GM23338 (cell line): ENCODE measurements around the gene ARHGEF3. TPM values are rescaled to one million over a fixed set of nuclear protein-coding genes. Genes with fewer than 3 reads are reported as not detected.

ENCODE experiments used
- ATAC-seq: fragments of 200-7000 bp; cut with Tn5 transposase; 3 replicates; pipeline ENCODE4 v1.9.1; 2020
- DNase-seq: peaks from one replicate; pipeline ENCODE4 v3.0.0-alpha.2; 2015; ENCODE audit warnings: low spot score
- H2AFZ ChIP-seq: fragments of 200-600 bp; sonication (generic); 2 replicates; pipeline ENCODE4 v1.8.0; 2016; ENCODE audit warnings: antibody characterized with exemption, mild to moderate bottlenecking, moderate library complexity
- H3F3A ChIP-seq: fragments of 200-600 bp; sonication (generic); replicated peaks from 2 replicates; pipeline ENCODE4 v1.8.0; 2017; ENCODE audit warnings: antibody characterized with exemption, mixed run types, low read depth
- H3K27ac ChIP-seq: fragments of 200-600 bp; sonication (generic); 2 replicates; pipeline ENCODE4 v1.6.1; 2016; ENCODE audit warnings: low read depth
- H3K27me3 ChIP-seq: fragments of 200-600 bp; sonication (generic); 2 replicates; pipeline ENCODE4 v1.8.0; 2016; ENCODE audit warnings: mild to moderate bottlenecking, mixed run types, moderate library complexity; ENCODE audit not compliant: insufficient read depth
- H3K36me3 ChIP-seq: fragments of 200-600 bp; sonication (generic); 2 replicates; pipeline ENCODE4 v1.8.0; 2016; ENCODE audit warnings: mild to moderate bottlenecking; ENCODE audit not compliant: insufficient read depth
- H3K4me1 ChIP-seq: fragments of 200-600 bp; sonication (generic); 2 replicates; pipeline ENCODE4 v1.8.0; 2016; ENCODE audit warnings: mild to moderate bottlenecking, moderate library complexity; ENCODE audit not compliant: insufficient read depth
- H3K4me2 ChIP-seq: fragments of 200-600 bp; sonication (generic); 2 replicates; pipeline ENCODE4 v1.7.1; 2017; ENCODE audit warnings: mixed run types
- H3K4me3 ChIP-seq: fragments of 200-600 bp; sonication (generic); 2 replicates; pipeline ENCODE4 v1.6.1; 2016; ENCODE audit warnings: mixed run types
- H3K79me2 ChIP-seq: fragments of 200-600 bp; sonication (generic); replicated peaks from 2 replicates; pipeline ENCODE4 v1.8.0; 2017; ENCODE audit warnings: mild to moderate bottlenecking; ENCODE audit not compliant: insufficient read depth
- H3K9me2 ChIP-seq: fragments of 200-600 bp; sonication (generic); 2 replicates; pipeline ENCODE4 v1.8.0; 2017; ENCODE audit not compliant: insufficient read depth
- H4K20me1 ChIP-seq: fragments of 200-600 bp; sonication (generic); replicated peaks from 2 replicates; pipeline ENCODE4 v1.8.0; 2017; ENCODE audit warnings: mild to moderate bottlenecking; ENCODE audit not compliant: insufficient read depth
- H3K27ac Mint-ChIP-seq: 2 replicates; pipeline ENCODE4 v1.8.0; 2020; ENCODE audit warnings: inconsistent platforms, mild to moderate bottlenecking, moderate library complexity, mixed read lengths
- H3K27me3 Mint-ChIP-seq: 3 replicates; pipeline ENCODE4 v1.8.0; 2022; ENCODE audit warnings: low read depth, mild to moderate bottlenecking, moderate library complexity, mixed read lengths, inconsistent platforms; ENCODE audit not compliant: insufficient read depth, poor library complexity
- H3K36me3 Mint-ChIP-seq: 3 replicates; pipeline ENCODE4 v1.8.0; 2021; ENCODE audit warnings: low read depth, mild to moderate bottlenecking, inconsistent platforms, moderate library complexity, mixed read lengths
- H3K4me1 Mint-ChIP-seq: 3 replicates; pipeline ENCODE4 v1.8.0; 2020; ENCODE audit warnings: mild to moderate bottlenecking, inconsistent platforms, mixed read lengths
- H3K4me3 Mint-ChIP-seq: 3 replicates; pipeline ENCODE4 v1.8.0; 2021; ENCODE audit warnings: moderate library complexity, mild to moderate bottlenecking, inconsistent platforms, mixed read lengths
- H3K9me3 Mint-ChIP-seq: 3 replicates; pipeline ENCODE4 v1.8.0; 2020; ENCODE audit warnings: moderate library complexity, mild to moderate bottlenecking, inconsistent platforms, mixed read lengths
- CREB1 ChIP-seq: fragments of 250-450 bp; sonication (Bioruptor Pico); IDR thresholded peaks from 2 replicates; pipeline ENCODE4 v1.5.0; 2020; ENCODE audit warnings: low read depth, mild to moderate bottlenecking, moderate library complexity
- CTCF ChIP-seq, 2 experiments: fragments of 200-600 bp in 1 of 2; sonication (generic) in 1 of 2; conservative IDR thresholded peaks; 2 replicates each; pipeline versions ENCODE4 v1.5.1 to v1.6.1; 2016 to 2017; ENCODE audit warnings: antibody characterized with exemption in 2 of 2, low read depth in 2 of 2, mild to moderate bottlenecking in 2 of 2, moderate library complexity in 1 of 2
- ETS1 ChIP-seq: IDR thresholded peaks from 2 replicates; pipeline ENCODE4 v1.6.1; 2016; ENCODE audit warnings: antibody characterized with exemption
- REST ChIP-seq: IDR thresholded peaks from one replicate; pipeline ENCODE4 v1.6.1; 2018; ENCODE audit warnings: antibody characterized with exemption; ENCODE audit not compliant: unreplicated experiment
- STAT1 ChIP-seq: IDR thresholded peaks from one replicate; pipeline ENCODE4 v1.6.1; 2016; ENCODE audit warnings: antibody characterized with exemption; ENCODE audit not compliant: unreplicated experiment
- ZNF114 ChIP-seq: fragments of 250-450 bp; sonication (Bioruptor Pico); IDR thresholded peaks from 2 replicates; pipeline ENCODE4 v1.5.0; 2020; ENCODE audit warnings: mild to moderate bottlenecking, moderate library complexity
- ZNF331 ChIP-seq: fragments of 250-450 bp; sonication (Bioruptor Pico); IDR thresholded peaks from 2 replicates; pipeline ENCODE4 v1.5.0; 2020; ENCODE audit warnings: low read depth, mild to moderate bottlenecking, moderate library complexity
- ZNF462 ChIP-seq: fragments of 250-450 bp; sonication (Bioruptor Pico); IDR thresholded peaks from 2 replicates; pipeline ENCODE4 v1.5.0; 2020; ENCODE audit warnings: mild to moderate bottlenecking, moderate library complexity
- polyA plus RNA-seq: library from polyadenylated mRNA; unstranded; fragments of >200 nt; fragmentation: Nextera tagmentation; extraction: Ambion mirVana; gene quantifications from 2 replicates; pipeline ENCODE4 v1.2.1, GENCODE V29; 2016
- total RNA-seq: library from RNA; depleted of rRNA; stranded (reverse); fragments of >200 nt; shearing (Covaris generic); gene quantifications from 2 replicates; pipeline ENCODE4 v1.2.3, GENCODE V29; 2014

ARHGEF3 gene
- total and polyA plus RNA-seq, 2 experiments from 2014 or later, result 5.0 to 5.1 TPM

GRCh38 chr3:56830884-56831283 is 29.1 kb upstream of the ARHGEF3 start (continued):
- no peak for TF ChIP-seq ETS1
- TF ChIP-seq CREB1 (CRISPR knock-in tag), result no peak

- H3K9me2 ChIP-seq, result no peaks in the 10 kb centered on the region
- no peaks in the 10 kb centered on the region for H3K27me3 ChIP-seq
- no peak for ATAC-seq
- no peaks in the 10 kb centered on the region for H4K20me1 ChIP-seq
- H3K4me1 ChIP-seq, result peaks cover 6% of the 10 kb centered on the region
- no peaks in the 10 kb centered on the region for H3K36me3 Mint-ChIP-seq
- H3K27ac Mint-ChIP-seq, result no peak overlapping the region
- no peaks in the 10 kb centered on the region for H3K36me3 ChIP-seq
- no peak overlapping the region for H3K4me3 Mint-ChIP-seq
- H3F3A ChIP-seq, result no peaks in the 10 kb centered on the region
- H3K27me3 Mint-ChIP-seq, result peaks cover 3% of the 10 kb centered on the region
- H3K27ac ChIP-seq, result no peak overlapping the region
- H3K9me3 Mint-ChIP-seq, result no peaks in the 10 kb centered on the region
- H3K79me2 ChIP-seq, result no peaks in the 10 kb centered on the region
- no peak for DNase-seq
- TF ChIP-seq ZNF331 (no peak), CTCF (conservative IDR thresholded peaks at IDR 0.05; ENCODE audit: low read depth in 2 of 2) (no peak), STAT1 (no peak), ZNF462 (CRISPR knock-in tag) (no peak), REST (no peak), ETS1 (no peak), ZNF114 (CRISPR knock-in tag) (no peak)
- no peak overlapping the region for H3K4me3 ChIP-seq
- H2AFZ ChIP-seq, result no peak overlapping the region
- no peak overlapping the region for H3K4me2 ChIP-seq
- peaks cover 9% of the 10 kb centered on the region; the same call in 2 of the 3 replicates for H3K4me1 Mint-ChIP-seq
Measured at GRCh38 chr3:56829533-56829932, 27.8 kb upstream of the ARHGEF3 start.
